ENCODE data around the gene SLC25A48.

SLC25A48 gene

GRCh38 chr5:135825373-135826220 is 8.9 kb upstream of the SLC25A48 start:
- 0 out of 2 replicates have a peak, but pooled peaks cover 3% of the 10 kb centered on the region for H3K4me1 ChIP-seq (ENCODE audit: insufficient read depth, low read length)
- H3K9ac ChIP-seq (ENCODE audit: low read depth, low read length) = no peak overlapping the region
- H3K9me3 ChIP-seq (ENCODE audit: control insufficient read depth, insufficient read depth, low read length) = no peaks in the 10 kb centered on the region
- H3K36me3 ChIP-seq (ENCODE audit: insufficient read depth, low read length) = no peaks in the 10 kb centered on the region

GRCh38 chr5:135826221-135826525 is 8.3 kb upstream of the SLC25A48 start:
- 0 out of 2 replicates have a peak, but pooled peaks cover 2% of the 10 kb centered on the region for H3K4me1 ChIP-seq (ENCODE audit: insufficient read depth, low read length)
- no peak overlapping the region for H3K9ac ChIP-seq (ENCODE audit: low read depth, low read length)
- H3K36me3 ChIP-seq (ENCODE audit: insufficient read depth, low read length) = no peaks in the 10 kb centered on the region
- no peaks in the 10 kb centered on the region for H3K9me3 ChIP-seq (ENCODE audit: control insufficient read depth, insufficient read depth, low read length)

GRCh38 chr5:135826994-135827671 is 7.3 kb upstream of the SLC25A48 start:
- H3K9ac ChIP-seq (ENCODE audit: low read depth, low read length) = no peak overlapping the region
- no peaks in the 10 kb centered on the region for H3K9me3 ChIP-seq (ENCODE audit: control insufficient read depth, insufficient read depth, low read length)
- H3K36me3 ChIP-seq (ENCODE audit: insufficient read depth, low read length) = no peaks in the 10 kb centered on the region
- no peaks in the 10 kb centered on the region for H3K4me1 ChIP-seq (ENCODE audit: insufficient read depth, low read length)

- Histone ChIP-seq H3K4me1 (ENCODE audit: insufficient read depth, low read length) (no peaks in the 10 kb centered on the region), H3K36me3 (ENCODE audit: insufficient read depth, low read length) (no peaks in the 10 kb centered on the region), H3K9ac (ENCODE audit: low read depth, low read length) (no peak overlapping the region), H3K9me3 (ENCODE audit: control insufficient read depth, insufficient read depth, low read length) (no peaks in the 10 kb centered on the region)
These were observed 6.3 kb upstream of the SLC25A48 start for GRCh38 chr5:135827965-135828781.

GRCh38 chr5:135828782-135829127 is 5.7 kb upstream of the SLC25A48 start:
- Histone ChIP-seq H3K36me3 (ENCODE audit: insufficient read depth, low read length) (no peaks in the 10 kb centered on the region), H3K9me3 (ENCODE audit: control insufficient read depth, insufficient read depth, low read length) (no peaks in the 10 kb centered on the region), H3K4me1 (ENCODE audit: insufficient read depth, low read length) (no peaks in the 10 kb centered on the region), H3K9ac (ENCODE audit: low read depth, low read length) (no peak overlapping the region)

GRCh38 chr5:135829179-135829578 is 5.3 kb upstream of the SLC25A48 start:
- Histone ChIP-seq H3K9me3 (ENCODE audit: control insufficient read depth, insufficient read depth, low read length) (no peaks in the 10 kb centered on the region), H3K4me1 (ENCODE audit: insufficient read depth, low read length) (no peaks in the 10 kb centered on the region), H3K9ac (ENCODE audit: low read depth, low read length) (no peak overlapping the region), H3K36me3 (ENCODE audit: insufficient read depth, low read length) (no peaks in the 10 kb centered on the region)

GRCh38 chr5:135829681-135830383 is 4.6 kb upstream of the SLC25A48 start:
- Histone ChIP-seq H3K9ac (ENCODE audit: low read depth, low read length) (no peak overlapping the region), H3K36me3 (ENCODE audit: insufficient read depth, low read length) (no peaks in the 10 kb centered on the region), H3K4me1 (ENCODE audit: insufficient read depth, low read length) (no peaks in the 10 kb centered on the region), H3K9me3 (ENCODE audit: control insufficient read depth, insufficient read depth, low read length) (no peaks in the 10 kb centered on the region)

- Histone ChIP-seq H3K9me3 (ENCODE audit: control insufficient read depth, insufficient read depth, low read length) (no peaks in the 10 kb centered on the region), H3K4me1 (ENCODE audit: insufficient read depth, low read length) (no peaks in the 10 kb centered on the region), H3K36me3 (ENCODE audit: insufficient read depth, low read length) (no peaks in the 10 kb centered on the region), H3K9ac (ENCODE audit: low read depth, low read length) (no peak overlapping the region)
These were observed 4.1 kb upstream of the SLC25A48 start for GRCh38 chr5:135830384-135830700.

- H3K9ac ChIP-seq (ENCODE audit: low read depth, low read length) = no peak overlapping the region
- H3K4me1 ChIP-seq (ENCODE audit: insufficient read depth, low read length) = no peaks in the 10 kb centered on the region
- H3K9me3 ChIP-seq (ENCODE audit: control insufficient read depth, insufficient read depth, low read length) = no peaks in the 10 kb centered on the region
- no peaks in the 10 kb centered on the region for H3K36me3 ChIP-seq (ENCODE audit: insufficient read depth, low read length)
These were observed 3.6 kb upstream of the SLC25A48 start for GRCh38 chr5:135830876-135831275.

- no peaks in the 10 kb centered on the region for H3K9me3 ChIP-seq (ENCODE audit: control insufficient read depth, insufficient read depth, low read length)
- H3K4me1 ChIP-seq (ENCODE audit: insufficient read depth, low read length) = no peaks in the 10 kb centered on the region
- no peaks in the 10 kb centered on the region for H3K36me3 ChIP-seq (ENCODE audit: insufficient read depth, low read length)
- no peak overlapping the region for H3K9ac ChIP-seq (ENCODE audit: low read depth, low read length)
These were observed 3.0 kb upstream of the SLC25A48 start for GRCh38 chr5:135831439-135831838.

GRCh38 chr5:135831851-135832555 is 2.5 kb upstream of the SLC25A48 start:
- no peaks in the 10 kb centered on the region for H3K36me3 ChIP-seq (ENCODE audit: insufficient read depth, low read length)

GRCh38 chr5:135832941-135833920 is 1.2 kb upstream of the SLC25A48 start:
- Histone ChIP-seq H3K4me1 (ENCODE audit: insufficient read depth, low read length) (no peaks in the 10 kb centered on the region), H3K9me3 (ENCODE audit: control insufficient read depth, insufficient read depth, low read length) (no peaks in the 10 kb centered on the region), H3K36me3 (ENCODE audit: insufficient read depth, low read length) (no peaks in the 10 kb centered on the region), H3K9ac (ENCODE audit: low read depth, low read length) (no peak overlapping the region)

More at GRCh38 chr5:135831851-135832555, 2.5 kb upstream of the SLC25A48 start:
- H3K4me1 ChIP-seq (ENCODE audit: insufficient read depth, low read length) = no peaks in the 10 kb centered on the region
- no peak overlapping the region for H3K9ac ChIP-seq (ENCODE audit: low read depth, low read length)
- no peaks in the 10 kb centered on the region for H3K9me3 ChIP-seq (ENCODE audit: control insufficient read depth, insufficient read depth, low read length)

Data from ES-I3 (cell line).